Stimulated activated CD4-positive, alpha-beta T cell treated with anti-CD3 and anti-CD28 coated beads, Interleukin-12 subunit alpha, Interleukin-12 subunit beta, amount 100 ng/mL, for 24 hours (primary cell): ENCODE data around the gene MN1.
"Not testable (repeated sequence)": the region's sequence is repeated elsewhere in the genome, so short reads cannot be mapped to it uniquely, and the experiment has no call there.

Experiments
- DNase-seq, 2 experiments: peaks; one replicate each; pipeline ENCODE4 v3.0.0-alpha.2; 2020; ENCODE audit warnings: low read depth in 2 of 2

MN1 gene

GRCh38 chr22:27761665-27762064 lies 39.9 kb downstream of the MN1 start:
- DNase-seq: no peak

GRCh38 chr22:27761000-27761399 lies 40.6 kb downstream of the MN1 start:
- DNase-seq: no peak

GRCh38 chr22:27760474-27760873 lies 41.1 kb downstream of the MN1 start:
- DNase-seq: no peak

GRCh38 chr22:27757928-27758525 lies 43.5 kb downstream of the MN1 start:
- no peak for DNase-seq

- no peak for DNase-seq
Observed at GRCh38 chr22:27756212-27756660, 45.3 kb downstream of the MN1 start.

GRCh38 chr22:27755521-27756211 lies 45.9 kb downstream of the MN1 start:
- no peak for DNase-seq

GRCh38 chr22:27754888-27755480 lies 46.6 kb downstream of the MN1 start:
- DNase-seq: no peak

- DNase-seq: no peak
Observed at GRCh38 chr22:27754247-27754887, 47.2 kb downstream of the MN1 start.

GRCh38 chr22:27752771-27753170 lies 48.8 kb downstream of the MN1 start:
- DNase-seq: no peak

- DNase-seq: no peak
Observed at GRCh38 chr22:27752141-27752540, 49.4 kb downstream of the MN1 start.

GRCh38 chr22:27751277-27752070 lies 50.1 kb downstream of the MN1 start:
- DNase-seq: no peak

GRCh38 chr22:27750584-27751265 lies 50.8 kb downstream of the MN1 start:
- DNase-seq: no peak

- no peak for DNase-seq
Observed at GRCh38 chr22:27749597-27750225, 51.8 kb downstream of the MN1 start.

- DNase-seq: no peak
Observed at GRCh38 chr22:27748751-27749191, 52.8 kb downstream of the MN1 start.

GRCh38 chr22:27748349-27748748 lies 53.2 kb downstream of the MN1 start:
- DNase-seq: no peak

GRCh38 chr22:27747396-27748221 lies 53.9 kb downstream of the MN1 start:
- no peak for DNase-seq

- no peak for DNase-seq
Observed at GRCh38 chr22:27746918-27747317, 54.6 kb downstream of the MN1 start.

GRCh38 chr22:27745809-27746208 lies 55.7 kb downstream of the MN1 start:
- DNase-seq: no peak

- no peak for DNase-seq
Observed at GRCh38 chr22:27745154-27745553, 56.4 kb downstream of the MN1 start.

- DNase-seq: not testable (repeated sequence)
Observed at GRCh38 chr22:27744078-27744477, 57.5 kb downstream of the MN1 start.
